Measurements from ENCODE around the gene ING5. TPM values are rescaled to one million over a fixed set of nuclear protein-coding genes. Genes with fewer than 3 reads are reported as not detected.
"Not testable (repeated sequence)": the region's sequence is repeated elsewhere in the genome, so short reads cannot be mapped to it uniquely, and the experiment has no call there.

The ING5 gene
- total and polyA plus RNA-seq, 7 donors, result 14.5 to 25.4 (median 18.9) TPM

- H3K27ac ChIP-seq, result no peak overlapping the region
- H3K4me1 ChIP-seq, result no peaks in the 10 kb centered on the region
- WGBS, 3 donors, result 90 to 94% (median 93%) methylated on average over 8 to 17 of the region's 18 CpGs
- H3K27me3 ChIP-seq (ENCODE audit: insufficient read depth in 3 of 3, low read length in 2 of 3), result no peaks in the 10 kb centered on the region
- no peaks in the 10 kb centered on the region for H3K9me3 ChIP-seq
- ATAC-seq (no peak), DNase-seq (no peak)
- no peak for TF ChIP-seq CTCF (IDR thresholded peaks at IDR 0.05)
- H3K4me3 ChIP-seq, result no peak overlapping the region
- peaks cover 3 to 84% of the 10 kb centered on the region in 2 donors for H3K36me3 ChIP-seq (ENCODE audit: insufficient read depth in 1 of 2, low read depth in 1 of 2)
- intact Hi-C loops (cut with DNase I), result no loop called here
These were observed 53.3 kb downstream of the ING5 start for GRCh38 chr2:241755166-241755565.

DNA sequence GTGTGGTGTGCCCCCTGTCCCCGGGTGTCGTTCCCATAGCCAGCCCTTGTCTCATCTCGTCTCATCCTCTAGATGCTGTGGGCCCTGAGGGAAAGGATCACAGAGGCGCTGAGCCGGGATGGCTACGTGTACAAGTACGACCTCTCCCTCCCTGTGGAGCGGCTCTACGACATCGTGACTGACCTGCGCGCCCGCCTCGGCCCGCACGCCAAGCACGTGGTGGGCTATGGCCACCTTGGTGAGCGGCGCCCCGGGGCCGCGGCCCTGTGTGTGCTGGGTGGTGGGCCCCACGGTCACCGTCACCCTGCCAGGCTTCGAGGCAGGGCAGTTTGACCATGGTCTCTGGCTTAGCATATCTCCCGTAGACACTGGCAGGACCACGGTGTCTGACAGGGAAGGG is 53.9 kb downstream of the ING5 start:
- Histone ChIP-seq H3K4me3 (no peak overlapping the region), H3K27ac (no peak overlapping the region), H3K9me3 (no peaks in the 10 kb centered on the region), H3K27me3 (ENCODE audit: insufficient read depth in 3 of 3, low read length in 2 of 3) (no peaks in the 10 kb centered on the region), H3K36me3 (ENCODE audit: insufficient read depth in 1 of 2, low read depth in 1 of 2) (peaks cover 3 to 82% of the 10 kb centered on the region in 2 donors), H3K4me1 (no peaks in the 10 kb centered on the region)
- TF ChIP-seq CTCF (IDR thresholded peaks at IDR 0.05), result no peak
- DNase-seq (no peak), ATAC-seq (no peak)
- intact Hi-C loops (cut with DNase I), result no loop called here
- WGBS, 3 donors, result 95 to 96% (median 95%) methylated on average over 27 of the region's 27 CpGs

DNA sequence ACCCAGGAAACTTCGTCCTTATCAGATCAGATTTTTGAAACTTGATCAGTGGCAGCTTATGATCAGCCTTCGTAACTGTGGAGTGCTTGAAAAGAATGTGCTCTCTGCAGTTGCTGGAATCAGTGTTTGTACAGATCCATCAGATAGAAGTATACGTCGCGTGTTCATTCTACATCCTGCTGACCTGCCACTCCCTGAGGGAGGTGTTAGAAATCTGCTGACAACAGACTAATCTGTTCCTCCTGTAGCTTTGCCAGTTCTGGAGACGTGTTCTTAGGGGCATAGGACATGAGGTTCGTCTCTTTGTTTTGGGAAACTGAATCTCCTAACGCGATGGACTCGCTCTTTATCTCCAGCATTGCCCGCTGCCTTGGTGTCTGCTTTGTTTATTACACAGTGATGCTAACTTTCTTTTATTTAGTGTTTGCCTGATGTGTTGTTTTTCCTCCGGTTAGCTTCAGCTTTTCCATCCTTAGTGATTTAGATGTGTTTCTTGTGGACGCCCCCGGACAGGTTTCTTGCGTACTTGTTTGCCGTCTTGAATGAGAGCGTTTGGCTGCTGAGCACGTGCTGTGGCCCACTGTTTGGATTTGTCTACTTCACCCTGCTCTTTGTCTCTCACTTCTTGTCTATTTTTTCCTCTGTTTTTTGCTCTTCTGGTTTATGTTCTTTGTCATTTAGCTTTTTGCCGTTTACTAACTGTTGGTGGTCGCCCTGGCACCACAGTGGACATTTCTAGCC is 57.4 kb downstream of the ING5 start:
- Histone ChIP-seq H3K27ac (no peak overlapping the region), H3K36me3 (ENCODE audit: insufficient read depth in 1 of 2, low read depth in 1 of 2) (peaks cover 3 to 62% of the 10 kb centered on the region in 2 donors), H3K4me3 (no peak overlapping the region), H3K4me1 (no peaks in the 10 kb centered on the region), H3K9me3 (no peaks in the 10 kb centered on the region), H3K27me3 (ENCODE audit: insufficient read depth in 3 of 3, low read length in 2 of 3) (no peaks in the 10 kb centered on the region)
- no peak for TF ChIP-seq CTCF (IDR thresholded peaks at IDR 0.05)
- intact Hi-C loops (cut with DNase I), result no loop called here
- ATAC-seq (no peak), DNase-seq (peak in 1 of 2 donors; percentile 13)
- WGBS, 3 donors, result 81 to 88% (median 85%) methylated on average over 20 of the region's 20 CpGs

GRCh38 chr2:241759893-241760292 is 58.1 kb downstream of the ING5 start:
- peak in 1 of 2 donors; percentile 20 for DNase-seq
- 93 to 97% (median 93%) methylated on average over 7 to 11 of the region's 16 CpGs for WGBS, 3 donors
- ATAC-seq, result not testable (repeated sequence)

DNA sequence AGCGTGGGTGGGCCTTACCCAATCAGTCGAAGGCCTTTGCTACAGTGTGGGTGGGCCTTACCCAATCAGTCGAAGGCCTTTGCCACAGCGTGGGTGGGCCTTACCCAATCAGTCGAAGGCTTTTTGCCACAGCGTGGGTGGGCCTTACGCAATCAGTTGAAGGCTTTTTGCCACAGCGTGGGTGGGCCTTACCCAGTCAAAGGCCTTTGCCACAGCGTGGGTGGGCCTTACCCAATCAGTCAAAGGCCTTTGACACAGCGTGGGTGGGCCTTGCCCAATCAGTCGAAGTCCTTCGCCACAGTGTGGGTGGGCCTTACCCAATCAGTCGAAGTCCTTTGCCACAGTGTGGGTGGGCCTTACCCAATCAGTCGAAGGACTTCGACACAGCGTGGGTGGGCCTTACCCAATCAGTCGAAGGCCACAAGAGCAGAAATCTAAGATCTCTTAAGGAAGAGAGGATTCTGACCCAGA is 58.5 kb downstream of the ING5 start:
- 95 to 99% (median 97%) methylated on average over 15 to 17 of the region's 17 CpGs for WGBS, 3 donors
- ATAC-seq, result no peak
- H3K36me3 ChIP-seq (ENCODE audit: insufficient read depth in 1 of 2, low read depth in 1 of 2), result peaks cover 3 to 53% of the 10 kb centered on the region in 2 donors

More at GRCh38 chr2:241759893-241760292, 58.1 kb downstream of the ING5 start:
- H3K4me1 ChIP-seq; H3K9me3 ChIP-seq; H3K27ac ChIP-seq; intact Hi-C loops (cut with DNase I); H3K4me3 ChIP-seq; H3K27me3 ChIP-seq (ENCODE audit: insufficient read depth in 3 of 3, low read length in 2 of 3): not testable (repeated sequence)
- peaks cover 3 to 56% of the 10 kb centered on the region in 2 donors for H3K36me3 ChIP-seq (ENCODE audit: insufficient read depth in 1 of 2, low read depth in 1 of 2)

More for the DNA sequence above, 58.5 kb downstream of the ING5 start:
- peak in 1 of 2 donors; percentile 41 for DNase-seq
- intact Hi-C loops (cut with DNase I), result no loop called here
- TF ChIP-seq CTCF (IDR thresholded peaks at IDR 0.05), result no peak
- Histone ChIP-seq H3K27me3 (ENCODE audit: insufficient read depth in 3 of 3, low read length in 2 of 3) (no peaks in the 10 kb centered on the region), H3K9me3 (no peaks in the 10 kb centered on the region), H3K27ac (no peak overlapping the region), H3K4me1 (no peaks in the 10 kb centered on the region), H3K4me3 (no peak overlapping the region)

All from psoas muscle (tissue), 8 donors.